Upper lobe of left lung (tissue), 6 donors: ENCODE results near the gene CLSTN3. TPM values are rescaled to one million over a fixed set of nuclear protein-coding genes. Genes with fewer than 3 reads are reported as not detected.

Experiments used
- ATAC-seq, 2 donors: fragments of 200-7000 bp; cut with Tn5 transposase; one replicate each; pipeline ENCODE4 v1.9.1; 2022; ENCODE audit warnings: mild to moderate bottlenecking in 2 of 2, moderate library complexity in 2 of 2; ENCODE audit not compliant: low FRiP score in 2 of 2
- DNase-seq, 2 donors: peaks; one replicate each; pipeline ENCODE4 v3.0.0-alpha.2; 2019 to 2020
- H3K27ac ChIP-seq, 4 donors: fragments of 200-600 bp; sonication (generic); one replicate each; pipeline ENCODE4 v1.5.1; 2016 to 2019
- H3K27me3 ChIP-seq, 4 donors: fragments of 200-600 bp; sonication (generic); one replicate each; pipeline ENCODE4 v1.5.1; 2017 to 2019
- H3K36me3 ChIP-seq, 4 donors: fragments of 200-600 bp; sonication (generic); one replicate each; pipeline ENCODE4 v1.5.1; 2016 to 2019
- H3K4me1 ChIP-seq, 4 donors: fragments of 200-600 bp; sonication (generic); one replicate each; pipeline ENCODE4 v1.5.1; 2018 to 2019
- H3K4me3 ChIP-seq, 4 donors: fragments of 200-600 bp; sonication (generic); one replicate each; pipeline ENCODE4 v1.5.1; 2017 to 2019; ENCODE audit warnings: mild to moderate bottlenecking in 2 of 4, moderate library complexity in 1 of 4
- H3K9me3 ChIP-seq, 4 donors: fragments of 200-600 bp; sonication (generic); one replicate each; pipeline ENCODE4 v1.5.1; 2018 to 2019
- CTCF ChIP-seq, 6 experiments: fragments of 450-650 bp in 4 of 6; fragments of 200-600 bp in 2 of 6; sonication (generic) in 2 of 6; IDR thresholded peaks; one replicate each; pipeline ENCODE4 v1.5.1; 2016 to 2019; ENCODE audit warnings: antibody characterized with exemption in 6 of 6
- EP300 ChIP-seq, 4 donors: sonication (generic); formaldehyde crosslinking; IDR thresholded peaks; one replicate each; pipeline ENCODE4 v1.5.1; 2017; ENCODE audit warnings: antibody characterized with exemption in 4 of 4, control low read depth in 2 of 4
- POLR2A ChIP-seq, 4 donors: fragments of 450-650 bp; IDR thresholded peaks; one replicate each; pipeline ENCODE4 v1.5.1; 2016 to 2017; ENCODE audit warnings: antibody characterized with exemption in 4 of 4, mild to moderate bottlenecking in 2 of 4
- POLR2AphosphoS5 ChIP-seq, 2 donors: sonication (generic); formaldehyde crosslinking; IDR thresholded peaks; one replicate each; pipeline ENCODE4 v1.5.1; 2017; ENCODE audit warnings: antibody characterized with exemption in 2 of 2
- WGBS, 2 donors: methylation state at CpG; one replicate each; pipeline ENCODE4 v1.1.5; 2017 to 2018; 5-methylcytosine and 5-hydroxymethylcytosine counted together
- total RNA-seq, 6 donors: library from RNA; depleted of rRNA in 4 of 6; stranded (reverse); fragments of >200 nt in 4 of 6; gene quantifications; one replicate each; pipeline versions ENCODE4 v1.1.0 to v1.2.1, GENCODE V29; 2016 to 2021
- donor health status: DM: no; HTN: no; CAD: no; lungs with moderate emphysema.
- donor health status: DM: no; HTN: yes; CAD: no; lungs with severe emphysema.

The CLSTN3 gene
- total RNA-seq, 6 donors from 2014 or later: 14.4 to 111 (median 39.0) TPM

DNA sequence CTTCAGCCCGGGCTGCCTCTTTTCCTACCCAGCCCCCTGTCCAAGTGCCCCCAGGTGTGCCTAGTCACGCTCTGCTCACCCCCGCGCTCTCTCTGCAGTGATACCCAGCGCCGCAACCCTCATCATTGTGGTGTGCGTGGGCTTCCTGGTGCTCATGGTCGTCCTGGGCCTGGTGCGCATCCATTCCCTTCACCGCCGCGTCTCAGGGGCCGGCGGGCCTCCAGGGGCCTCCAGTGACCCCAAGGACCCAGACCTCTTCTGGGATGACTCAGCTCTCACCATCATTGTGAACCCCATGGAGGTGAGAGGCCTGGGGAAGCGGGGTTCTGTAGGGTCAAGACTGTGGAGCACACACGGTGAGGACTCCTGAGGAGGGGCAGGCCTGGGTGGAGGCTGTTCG lies 27.2 kb downstream of the CLSTN3 start:
- no peaks in the 10 kb centered on the region for H3K27me3 ChIP-seq
- 91 to 93% methylated on average over 17 of the region's 17 CpGs for WGBS, 2 donors
- peak in 1 of 2 donors; percentile 59 for DNase-seq

GRCh38 chr12:7158781-7159609 lies 28.8 kb downstream of the CLSTN3 start:
- TF ChIP-seq POLR2A (IDR thresholded peaks at IDR 0.05) (no peak), CTCF (IDR thresholded peaks at IDR 0.05) (no peak), EP300 (IDR thresholded peaks at IDR 0.05) (no peak)
- Histone ChIP-seq H3K36me3 (peaks cover 0 to 20% (median 2%) of the 10 kb centered on the region in 4 donors), H3K4me1 (peaks cover 0 to 23% (median 11%) of the 10 kb centered on the region in 4 donors), H3K27me3 (no peaks in the 10 kb centered on the region), H3K9me3 (no peaks in the 10 kb centered on the region), H3K4me3 (no peak overlapping the region), H3K27ac (no peak overlapping the region)
- DNase-seq (peak in 1 of 2 donors; percentile 50), ATAC-seq (no peak)
- 76 to 82% methylated on average over 8 to 9 of the region's 10 CpGs for WGBS, 2 donors

More for the DNA sequence above, 27.2 kb downstream of the CLSTN3 start:
- Histone ChIP-seq H3K9me3 (no peaks in the 10 kb centered on the region), H3K4me1 (peaks cover 0 to 36% (median 11%) of the 10 kb centered on the region in 4 donors), H3K4me3 (no peak overlapping the region), H3K36me3 (peaks cover 0 to 31% (median 2%) of the 10 kb centered on the region in 4 donors), H3K27ac (no peak overlapping the region)
- no peak for ATAC-seq
- no peak for TF ChIP-seq POLR2AphosphoS5 (IDR thresholded peaks at IDR 0.05)
- no peak for TF ChIP-seq EP300 (IDR thresholded peaks at IDR 0.05)
- TF ChIP-seq POLR2A (IDR thresholded peaks at IDR 0.05): no peak
- TF ChIP-seq CTCF (IDR thresholded peaks at IDR 0.05): no peak

- Histone ChIP-seq H3K27me3 (no peaks in the 10 kb centered on the region), H3K4me3 (no peak overlapping the region), H3K27ac (no peak overlapping the region), H3K9me3 (no peaks in the 10 kb centered on the region), H3K4me1 (peaks cover 0 to 15% (median 8%) of the 10 kb centered on the region in 4 donors), H3K36me3 (peaks cover 0 to 15% (median 2%) of the 10 kb centered on the region in 4 donors)
- no peak for ATAC-seq
- WGBS, 2 donors: 73 to 77% methylated on average over 7 of the region's 7 CpGs
- TF ChIP-seq CTCF (IDR thresholded peaks at IDR 0.05) (no peak), POLR2AphosphoS5 (IDR thresholded peaks at IDR 0.05) (no peak), POLR2A (IDR thresholded peaks at IDR 0.05) (no peak), EP300 (IDR thresholded peaks at IDR 0.05) (no peak)
- no peak for DNase-seq
These were observed 30.0 kb downstream of the CLSTN3 start for GRCh38 chr12:7160183-7160582.

DNA sequence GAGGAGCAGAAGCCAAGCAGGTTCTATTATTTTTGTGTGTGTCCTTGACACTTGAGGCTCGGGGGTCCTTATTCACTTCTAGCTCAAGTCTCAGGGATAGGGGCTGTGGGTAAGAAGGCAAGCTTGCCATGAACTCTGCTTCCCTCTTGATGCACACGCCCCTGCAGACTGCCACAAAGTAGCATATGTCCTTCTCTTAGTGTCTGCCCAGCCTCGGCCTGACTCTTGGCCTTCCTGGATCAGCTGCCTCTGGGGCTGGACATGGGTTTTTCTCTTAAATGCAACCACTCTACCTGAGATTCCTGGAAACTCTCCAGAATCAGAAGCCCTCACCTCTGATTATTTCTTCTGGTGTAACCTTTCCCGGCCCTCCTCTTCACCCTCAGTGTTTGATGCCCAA lies 31.2 kb downstream of the CLSTN3 start:
- no peaks in the 10 kb centered on the region for H3K27me3 ChIP-seq
- no peak overlapping the region for H3K4me3 ChIP-seq
- no peaks in the 10 kb centered on the region for H3K9me3 ChIP-seq
- DNase-seq: no peak
- TF ChIP-seq POLR2A (IDR thresholded peaks at IDR 0.05): no peak
- TF ChIP-seq POLR2AphosphoS5 (IDR thresholded peaks at IDR 0.05): no peak
- peaks cover 0 to 10% (median 6%) of the 10 kb centered on the region in 4 donors for H3K4me1 ChIP-seq
- H3K36me3 ChIP-seq: peaks cover 0 to 14% (median 2%) of the 10 kb centered on the region in 4 donors
- WGBS, 2 donors: 84 to 88% methylated on average over 4 of the region's 4 CpGs
- no peak for ATAC-seq
- H3K27ac ChIP-seq: no peak overlapping the region

GRCh38 chr12:7161811-7162210 lies 31.6 kb downstream of the CLSTN3 start:
- no peak for ATAC-seq
- Histone ChIP-seq H3K36me3 (peaks cover 0 to 14% (median 2%) of the 10 kb centered on the region in 4 donors), H3K4me1 (peaks cover 0 to 7% (median 5%) of the 10 kb centered on the region in 4 donors), H3K9me3 (no peaks in the 10 kb centered on the region), H3K4me3 (no peak overlapping the region), H3K27me3 (no peaks in the 10 kb centered on the region), H3K27ac (no peak overlapping the region)
- DNase-seq: no peak
- TF ChIP-seq EP300 (IDR thresholded peaks at IDR 0.05) (no peak), CTCF (IDR thresholded peaks at IDR 0.05) (no peak), POLR2A (IDR thresholded peaks at IDR 0.05) (no peak), POLR2AphosphoS5 (IDR thresholded peaks at IDR 0.05) (no peak)
- 75 to 93% methylated on average over 5 of the region's 5 CpGs for WGBS, 2 donors
